DOHH2 (cell line): Measurements from ENCODE around the gene SPRY1.

Experiments used
- EZH2phosphoT487 ChIP-seq: fragments of 200-600 bp; sonication (generic); IDR thresholded peaks from 2 replicates; pipeline ENCODE4 v1.6.1; 2017; ENCODE audit warnings: borderline replicate concordance, mild to moderate bottlenecking, antibody characterized with exemption, low read length, moderate library complexity, mixed read lengths
- TF ChIP-seq, protein P1 (sequence below): fragments of 200-600 bp; sonication (generic); IDR thresholded peaks from one replicate; pipeline ENCODE4 v1.5.1; 2014; ENCODE audit warnings: antibody characterized with exemption, mild to moderate bottlenecking, low read depth, low read length; ENCODE audit not compliant: poor library complexity, severe bottlenecking

DNA sequence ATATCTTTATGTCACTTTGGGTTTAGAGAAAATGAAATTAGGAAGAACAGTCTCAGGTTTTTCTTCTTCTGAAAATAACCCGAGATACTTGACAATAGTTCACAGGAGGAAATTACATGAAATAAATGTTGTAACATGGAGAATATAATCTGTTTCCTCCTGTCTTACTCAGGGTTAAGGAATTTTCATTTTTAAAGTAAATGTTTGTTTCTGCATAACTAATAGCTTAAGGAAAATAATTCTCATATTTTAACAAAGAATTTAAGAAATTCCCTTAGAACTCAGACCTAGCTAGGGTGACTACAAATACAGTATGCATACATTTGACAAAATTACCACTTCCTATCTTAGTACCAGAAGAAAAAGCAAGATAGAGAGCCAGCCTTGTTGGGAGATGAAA lies 17.2 kb upstream of the SPRY1 start:
- TF ChIP-seq, protein P1, sequence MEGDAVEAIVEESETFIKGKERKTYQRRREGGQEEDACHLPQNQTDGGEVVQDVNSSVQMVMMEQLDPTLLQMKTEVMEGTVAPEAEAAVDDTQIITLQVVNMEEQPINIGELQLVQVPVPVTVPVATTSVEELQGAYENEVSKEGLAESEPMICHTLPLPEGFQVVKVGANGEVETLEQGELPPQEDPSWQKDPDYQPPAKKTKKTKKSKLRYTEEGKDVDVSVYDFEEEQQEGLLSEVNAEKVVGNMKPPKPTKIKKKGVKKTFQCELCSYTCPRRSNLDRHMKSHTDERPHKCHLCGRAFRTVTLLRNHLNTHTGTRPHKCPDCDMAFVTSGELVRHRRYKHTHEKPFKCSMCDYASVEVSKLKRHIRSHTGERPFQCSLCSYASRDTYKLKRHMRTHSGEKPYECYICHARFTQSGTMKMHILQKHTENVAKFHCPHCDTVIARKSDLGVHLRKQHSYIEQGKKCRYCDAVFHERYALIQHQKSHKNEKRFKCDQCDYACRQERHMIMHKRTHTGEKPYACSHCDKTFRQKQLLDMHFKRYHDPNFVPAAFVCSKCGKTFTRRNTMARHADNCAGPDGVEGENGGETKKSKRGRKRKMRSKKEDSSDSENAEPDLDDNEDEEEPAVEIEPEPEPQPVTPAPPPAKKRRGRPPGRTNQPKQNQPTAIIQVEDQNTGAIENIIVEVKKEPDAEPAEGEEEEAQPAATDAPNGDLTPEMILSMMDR, result no peak
- no peak for TF ChIP-seq EZH2phosphoT487
